Hepatic stellate cell (primary cell): Measurements from ENCODE around the gene IFNAR2.
"Not testable (repeated sequence)": the region's sequence is repeated elsewhere in the genome, so short reads cannot be mapped to it uniquely, and the experiment has no call there.

Experiments
- DNase-seq: peaks from one replicate; pipeline ENCODE4 v3.0.0; 2011; ENCODE audit warnings: low spot score

The IFNAR2 gene

GRCh38 chr21:33244779-33245105 is 15.0 kb downstream of the IFNAR2 start:
- no peak for DNase-seq

GRCh38 chr21:33245289-33245918 is 15.7 kb downstream of the IFNAR2 start:
- no peak for DNase-seq

- DNase-seq: no peak
Observed at GRCh38 chr21:33246506-33246905, 16.8 kb downstream of the IFNAR2 start.

GRCh38 chr21:33246963-33247362 is 17.2 kb downstream of the IFNAR2 start:
- DNase-seq: no peak

GRCh38 chr21:33247599-33247998 is 17.9 kb downstream of the IFNAR2 start:
- no peak for DNase-seq

- DNase-seq: no peak
Observed at GRCh38 chr21:33249331-33250002, 19.7 kb downstream of the IFNAR2 start.

GRCh38 chr21:33251119-33251518 is 21.4 kb downstream of the IFNAR2 start:
- DNase-seq: no peak

- DNase-seq: not testable (repeated sequence)
Observed at GRCh38 chr21:33253382-33253781, 23.6 kb downstream of the IFNAR2 start.

GRCh38 chr21:33254766-33255165 is 25.0 kb downstream of the IFNAR2 start:
- DNase-seq: no peak

- no peak for DNase-seq
Observed at GRCh38 chr21:33255404-33255803, 25.7 kb downstream of the IFNAR2 start.

GRCh38 chr21:33256019-33256418 is 26.3 kb downstream of the IFNAR2 start:
- no peak for DNase-seq

GRCh38 chr21:33257094-33257803 is 27.5 kb downstream of the IFNAR2 start:
- DNase-seq: no peak

GRCh38 chr21:33258475-33258874 is 28.7 kb downstream of the IFNAR2 start:
- DNase-seq: no peak

- DNase-seq: no peak
Observed at GRCh38 chr21:33259428-33259827, 29.7 kb downstream of the IFNAR2 start.

GRCh38 chr21:33259995-33260394 is 30.3 kb downstream of the IFNAR2 start:
- no peak for DNase-seq

- no peak for DNase-seq
Observed at GRCh38 chr21:33261635-33262034, 31.9 kb downstream of the IFNAR2 start.

- DNase-seq: no peak
Observed at GRCh38 chr21:33262921-33263320, 33.2 kb downstream of the IFNAR2 start.

- no peak for DNase-seq
Observed at GRCh38 chr21:33264561-33264960, 34.8 kb downstream of the IFNAR2 start.

- no peak for DNase-seq
Observed at GRCh38 chr21:33265664-33266049, 35.9 kb downstream of the IFNAR2 start.

GRCh38 chr21:33266050-33266788 is 36.5 kb downstream of the IFNAR2 start, which contains the start of gene IL10RB:
IL10RB (plus strand) TSS chr21:33266367; CDS start chr21:33266466, 99 bp downstream.
- peak; percentile 87 for DNase-seq

GRCh38 chr21:33266789-33267135 is 37.0 kb downstream of the IFNAR2 start:
- DNase-seq: no peak

- peak; percentile 13 for DNase-seq
Observed at GRCh38 chr21:33267250-33267649, 37.5 kb downstream of the IFNAR2 start.

GRCh38 chr21:33268393-33268736 is 38.6 kb downstream of the IFNAR2 start:
- DNase-seq: no peak
